ENCODE data around the gene SOST.
"Not testable (repeated sequence)": the region's sequence is repeated elsewhere in the genome, so short reads cannot be mapped to it uniquely, and the experiment has no call there.

SOST gene
- 0 reads per million in 3 experiments for total RNA-seq

DNA sequence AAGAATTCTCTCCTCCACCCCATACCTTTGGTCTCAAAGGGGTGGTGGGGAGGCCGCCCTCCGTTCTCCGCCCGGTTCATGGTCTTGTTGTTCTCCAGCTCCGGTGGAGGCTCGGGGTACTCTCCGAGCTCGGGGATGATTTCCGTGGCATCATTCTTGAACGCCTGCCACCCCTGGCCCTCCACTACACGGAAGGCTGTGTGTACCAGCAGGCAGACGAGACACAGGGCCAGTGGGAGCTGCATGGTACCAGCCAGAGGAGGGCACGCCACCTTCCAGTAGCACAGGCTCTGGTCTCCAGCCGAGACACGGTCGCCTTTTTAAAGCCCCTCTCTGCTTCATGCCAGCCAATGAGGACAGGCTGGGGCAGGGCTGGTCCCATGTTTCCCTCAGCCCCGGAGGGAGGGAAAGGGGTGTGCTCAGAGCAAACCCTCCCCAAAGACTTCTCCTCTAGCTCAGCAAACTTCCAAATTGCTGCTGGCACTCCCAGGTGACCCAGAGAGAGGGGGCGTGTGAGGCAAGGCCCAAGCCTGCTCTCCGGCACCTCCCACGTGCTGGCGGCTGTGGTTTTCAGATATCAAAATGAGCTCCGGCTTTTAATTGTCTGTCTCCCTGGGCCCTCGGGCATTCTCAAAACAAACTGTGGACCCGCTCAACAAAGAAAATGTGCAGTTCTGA is at the start of gene SOST:
Gene SOST (minus strand): TSS at position 295 of the 678 bp plus-strand sequence. CDS start 50 bp downstream, at position 245.
- DNase-seq, result no peak

DNA sequence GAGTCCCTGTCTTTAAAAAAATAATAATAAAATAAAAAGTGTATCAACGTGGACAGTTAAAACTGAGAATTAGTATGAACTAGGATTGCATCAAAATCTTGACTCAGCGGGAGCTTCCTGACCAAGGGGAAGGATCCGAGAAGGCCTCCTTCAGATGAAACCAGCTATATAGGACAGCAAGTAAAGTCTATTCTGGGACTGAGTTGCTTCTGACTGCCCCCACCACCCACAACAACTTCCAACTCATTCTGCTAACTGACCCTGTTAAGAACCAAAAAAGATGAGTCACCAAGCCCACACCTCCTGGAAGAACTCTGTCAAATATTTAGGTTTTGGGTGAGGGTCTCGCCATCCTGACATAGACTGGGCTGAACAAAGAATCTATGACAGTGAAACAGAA is 49.5 kb upstream of the SOST start:
- DNase-seq, result no peak

DNA sequence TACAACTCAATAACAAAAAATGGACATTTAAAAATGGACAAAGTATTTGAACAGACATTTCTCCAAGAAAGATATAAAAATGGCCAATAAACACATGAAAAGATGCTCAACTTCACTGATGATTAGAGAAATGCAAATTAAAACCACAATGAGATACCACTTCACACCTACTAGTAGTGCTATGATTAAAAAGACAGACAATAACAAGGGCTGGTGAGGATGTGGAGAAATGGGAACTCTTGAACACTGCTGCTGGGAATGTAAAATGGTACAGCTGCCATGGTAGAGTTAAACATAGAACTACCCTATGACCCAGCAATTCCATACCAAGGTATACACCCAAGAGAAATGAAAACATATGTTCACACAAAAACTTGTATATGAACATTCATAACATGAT is 46.5 kb upstream of the SOST start:
- DNase-seq, result no peak

DNA sequence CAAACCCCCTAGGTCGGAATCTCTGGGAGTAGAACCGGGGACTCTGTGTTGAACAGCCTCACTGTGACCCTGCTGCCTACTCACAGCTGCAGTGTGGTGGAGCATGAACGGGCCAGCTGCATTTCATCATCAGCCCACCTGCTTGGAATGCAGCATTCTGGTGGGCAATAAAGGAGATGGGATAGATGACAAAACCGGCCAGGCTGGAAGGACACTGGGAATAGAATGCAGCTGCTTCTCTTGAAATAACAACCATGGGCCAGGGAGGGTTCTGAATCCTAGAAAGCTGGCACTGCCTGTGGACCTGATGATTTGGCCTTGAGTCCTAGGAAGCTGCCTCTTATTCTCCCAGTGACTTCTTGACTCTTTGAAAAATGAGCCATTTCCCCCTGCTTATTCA is 45.2 kb upstream of the SOST start:
- DNase-seq, result no peak

DNA sequence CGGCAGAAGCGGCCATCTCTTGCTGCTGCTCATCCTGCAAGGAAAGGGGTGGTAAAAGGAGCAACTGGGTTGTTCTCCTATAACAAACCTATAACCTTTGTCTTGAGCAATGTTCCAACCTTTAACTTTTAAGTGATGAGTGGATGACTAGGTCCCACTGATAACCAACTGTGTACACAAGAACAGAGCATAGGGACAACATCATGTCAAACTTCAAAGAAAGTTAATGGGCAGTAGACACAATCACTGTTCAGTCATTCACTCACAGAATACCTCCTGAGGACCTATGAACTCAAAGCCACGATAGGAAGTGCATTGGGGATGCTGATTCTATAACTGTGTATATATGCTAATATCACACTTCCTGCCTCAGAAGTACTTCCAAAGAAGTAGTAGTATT is 43.3 kb upstream of the SOST start:
- DNase-seq, result no peak

DNA sequence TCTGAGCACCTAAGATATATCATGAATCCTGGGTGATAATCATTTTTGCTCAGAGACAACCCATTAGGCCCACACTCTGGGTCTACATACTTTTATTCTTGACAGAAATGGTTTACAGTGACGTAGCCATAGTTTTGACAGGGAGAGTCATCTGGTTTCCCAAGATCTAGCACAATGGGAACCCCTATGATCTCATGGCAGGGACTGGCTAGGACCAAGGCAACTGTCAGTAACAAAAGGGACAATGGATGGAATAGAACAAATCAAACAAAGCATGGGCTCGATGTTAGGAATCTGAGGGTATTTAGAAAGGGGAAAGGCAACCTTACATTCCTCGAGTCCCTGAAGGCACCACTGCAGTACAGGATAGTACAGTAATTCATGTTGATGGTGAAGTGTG is 42.1 kb upstream of the SOST start:
- no peak for DNase-seq

DNA sequence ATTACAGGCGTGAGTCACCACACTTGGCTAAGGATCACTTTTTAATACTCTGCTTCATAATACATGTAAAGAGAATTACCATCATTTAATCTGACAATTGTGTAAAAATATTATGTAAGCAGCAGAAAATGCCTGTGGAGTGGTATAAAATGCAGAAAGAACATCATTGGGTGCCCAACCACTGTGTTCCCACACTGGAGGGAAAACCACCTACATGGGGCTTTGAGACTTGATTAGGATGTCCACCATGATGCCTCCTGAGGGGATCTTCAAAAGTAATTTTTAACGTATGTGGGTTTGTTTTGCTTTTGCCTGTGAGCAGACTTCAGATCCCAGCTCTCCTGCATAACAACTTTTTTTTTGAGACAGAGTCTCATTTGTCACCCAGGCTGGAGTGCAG is 40.5 kb upstream of the SOST start:
- no peak for DNase-seq

DNA sequence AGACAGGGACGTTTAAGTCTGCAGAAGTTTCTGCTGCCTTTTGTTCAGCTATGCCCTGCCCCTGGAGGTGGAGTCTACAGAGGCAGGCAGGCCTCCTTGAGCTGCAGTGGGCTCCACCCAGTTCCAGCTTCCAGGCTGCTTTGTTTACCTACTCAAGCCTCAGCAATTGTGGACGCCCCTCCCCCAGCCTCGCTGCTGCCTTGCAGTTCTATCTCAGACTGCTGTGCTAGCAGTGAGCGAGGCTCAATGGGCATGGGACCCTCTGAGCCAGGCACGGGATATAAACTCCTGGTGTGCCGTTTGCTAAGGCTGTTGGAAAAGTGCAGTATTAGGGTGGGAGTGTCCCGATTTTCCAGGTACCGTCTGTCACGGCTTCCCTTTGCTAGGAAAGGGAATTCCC is 39.4 kb upstream of the SOST start:
- not testable (repeated sequence) for DNase-seq

DNA sequence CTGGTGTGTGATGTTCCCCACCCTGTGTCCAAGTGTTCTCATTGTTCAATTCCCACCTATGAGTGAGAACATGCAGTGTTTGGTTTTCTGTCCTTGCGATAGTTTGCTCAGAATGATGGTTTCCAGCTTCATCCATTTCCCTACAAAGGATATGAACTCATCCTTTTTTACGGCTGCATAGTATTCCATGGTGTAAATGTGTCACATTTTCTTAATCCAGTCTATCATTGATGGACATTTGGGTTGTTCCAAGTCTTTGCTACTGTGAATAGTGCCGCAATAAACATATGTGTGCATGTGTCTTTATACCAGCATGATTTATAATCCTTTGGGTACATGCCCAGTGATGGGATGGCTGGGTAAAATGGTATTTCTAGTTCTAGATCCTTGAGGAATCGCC is 34.1 kb upstream of the SOST start:
- not testable (repeated sequence) for DNase-seq

DNA sequence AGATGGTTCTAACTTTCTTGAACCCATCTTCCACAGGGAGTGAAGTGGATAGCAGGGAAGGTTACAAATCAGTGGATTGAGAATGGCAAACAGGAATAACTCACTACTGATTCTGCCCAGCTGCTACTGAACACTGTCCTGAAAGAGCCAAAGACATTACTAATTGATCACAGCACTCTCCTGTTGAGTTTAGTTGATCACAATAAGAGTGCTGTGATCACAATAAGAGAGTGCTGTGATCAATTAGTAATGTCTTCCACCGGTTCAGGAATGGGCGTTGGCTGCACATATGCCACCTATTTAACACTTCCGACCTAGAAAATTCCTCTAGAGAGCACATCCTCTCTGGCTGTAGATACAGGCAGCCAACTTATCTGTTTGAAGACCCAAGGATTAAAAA is 33.0 kb upstream of the SOST start:
- peak; percentile 13 for DNase-seq

DNA sequence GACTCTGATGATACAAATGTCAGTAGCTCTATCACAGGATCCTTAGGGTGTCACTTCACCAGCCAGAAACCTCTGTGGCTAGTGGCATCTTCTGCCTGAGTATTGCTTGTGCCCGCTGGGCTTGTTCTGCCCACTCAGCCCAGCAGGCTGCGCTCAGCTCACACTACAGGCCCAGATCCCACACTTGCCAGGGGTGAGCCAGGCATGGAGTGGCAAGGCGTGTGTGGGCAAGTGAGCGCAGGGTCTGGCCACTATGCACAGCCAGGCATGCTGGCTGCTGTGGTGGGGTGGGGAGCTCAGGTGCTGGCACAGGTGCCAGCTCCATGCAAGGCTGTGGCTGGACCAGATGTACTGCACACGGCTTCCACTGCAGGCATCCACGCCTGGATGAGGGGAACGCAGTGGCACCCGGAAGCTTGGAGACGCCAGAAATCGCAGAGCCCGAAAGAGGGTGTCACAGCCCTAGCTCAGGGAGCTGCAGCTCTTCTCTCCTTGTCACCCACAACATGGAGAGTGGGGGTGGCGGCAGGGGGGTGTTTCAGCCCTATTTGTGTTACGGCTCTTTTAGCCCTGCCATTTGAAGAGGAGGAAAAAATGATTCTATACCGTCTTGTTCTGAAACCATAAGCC is 31.8 kb upstream of the SOST start:
- DNase-seq, result no peak

DNA sequence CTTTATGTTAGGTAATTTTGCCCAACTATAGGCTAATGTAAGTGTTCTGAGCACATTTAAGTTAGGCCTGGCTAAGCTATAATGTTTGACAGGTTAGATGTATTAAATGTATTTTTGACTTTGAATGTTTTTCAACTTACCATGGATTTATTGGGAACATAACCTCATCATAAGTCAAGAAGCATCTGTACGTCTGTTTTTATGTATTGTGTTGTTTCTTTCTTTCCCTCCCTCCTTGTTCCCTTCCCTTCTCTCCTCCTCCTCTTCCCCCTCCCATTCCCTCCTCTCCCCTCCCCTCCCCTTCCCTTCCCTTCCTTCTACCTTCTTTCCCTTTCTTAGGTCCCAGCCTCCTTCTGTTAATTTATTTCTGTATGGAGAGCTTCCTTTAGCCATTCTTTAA is 30.9 kb upstream of the SOST start:
- DNase-seq, result no peak

DNA sequence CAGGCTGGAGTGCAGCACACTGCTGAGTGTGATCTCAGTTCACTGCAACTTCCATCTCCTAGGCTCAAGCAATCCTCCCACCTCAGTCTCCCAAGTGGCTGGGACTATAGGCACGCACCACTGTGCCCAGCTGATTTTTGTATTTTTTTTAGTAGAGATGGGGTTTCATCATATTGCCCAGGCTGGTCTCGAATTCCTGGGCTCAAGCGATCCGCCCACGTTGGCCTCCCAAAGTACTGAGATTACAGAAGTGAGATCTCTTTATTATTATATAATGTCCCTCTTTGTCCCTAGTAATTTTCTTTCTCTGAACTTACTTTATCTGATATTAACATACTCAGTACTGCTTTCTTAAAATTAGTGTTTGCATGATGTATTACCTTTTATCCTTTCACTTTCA is 29.9 kb upstream of the SOST start:
- no peak for DNase-seq

DNA sequence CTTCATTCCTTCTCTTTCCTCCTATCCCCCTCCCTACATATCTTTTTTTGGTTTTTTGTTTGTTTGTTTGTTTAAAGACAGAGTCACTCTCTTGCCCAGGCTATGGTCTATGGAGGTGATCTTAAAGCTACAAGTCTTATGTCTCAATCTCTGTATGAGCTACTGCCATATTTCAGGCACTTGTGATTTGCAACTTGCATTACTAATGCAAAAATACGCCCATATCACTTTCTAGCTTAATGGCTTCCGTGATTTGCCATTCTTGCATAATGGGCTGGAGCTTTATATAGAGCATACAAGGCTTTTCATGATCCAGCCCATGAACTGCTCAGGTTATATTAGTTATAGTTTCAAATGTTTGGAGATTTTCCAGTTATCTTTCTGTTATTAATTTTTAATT is 29.1 kb upstream of the SOST start:
- DNase-seq, result no peak

DNA sequence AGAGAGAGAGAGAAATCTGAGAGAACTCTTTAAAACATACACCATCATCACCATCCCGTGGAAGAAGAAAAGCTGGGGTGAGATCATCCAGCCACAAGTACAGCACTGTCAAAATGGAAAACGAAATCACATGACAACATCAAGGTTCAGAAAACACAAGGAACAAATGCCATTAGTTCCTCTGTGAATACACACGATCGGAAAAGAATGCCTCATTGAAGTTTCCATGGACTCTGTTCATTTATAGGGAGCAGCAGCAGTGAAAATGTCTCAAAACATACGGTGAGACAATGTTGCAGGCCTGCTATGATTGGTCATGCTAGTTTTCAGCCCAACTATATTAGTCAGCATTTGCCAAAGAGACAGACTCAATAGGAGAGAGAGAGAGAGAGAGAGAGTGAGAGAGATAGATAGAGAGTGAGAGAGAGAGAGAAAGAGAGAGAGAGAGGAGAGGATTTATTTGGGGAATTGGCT is 26.1 kb upstream of the SOST start:
- no peak for DNase-seq

DNA sequence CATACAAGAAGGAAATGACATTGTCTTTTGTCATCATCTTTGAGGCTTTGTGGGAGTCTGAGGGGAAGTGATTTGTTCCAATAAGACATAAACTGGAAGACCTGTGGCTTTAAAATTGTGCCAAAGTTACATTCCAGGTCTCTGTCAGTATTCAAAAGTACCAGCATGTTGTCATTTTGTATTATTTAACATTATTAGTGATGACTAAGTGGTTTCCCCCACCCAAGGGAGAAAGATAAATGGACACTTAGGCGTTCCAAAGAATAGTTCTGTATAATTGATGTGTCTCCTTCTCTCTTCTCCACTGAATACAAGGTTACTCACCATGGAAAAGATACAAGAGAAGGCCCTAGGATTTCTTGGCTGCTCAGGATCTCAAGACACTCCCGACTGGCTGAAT is 25.5 kb upstream of the SOST start:
- no peak for DNase-seq

DNA sequence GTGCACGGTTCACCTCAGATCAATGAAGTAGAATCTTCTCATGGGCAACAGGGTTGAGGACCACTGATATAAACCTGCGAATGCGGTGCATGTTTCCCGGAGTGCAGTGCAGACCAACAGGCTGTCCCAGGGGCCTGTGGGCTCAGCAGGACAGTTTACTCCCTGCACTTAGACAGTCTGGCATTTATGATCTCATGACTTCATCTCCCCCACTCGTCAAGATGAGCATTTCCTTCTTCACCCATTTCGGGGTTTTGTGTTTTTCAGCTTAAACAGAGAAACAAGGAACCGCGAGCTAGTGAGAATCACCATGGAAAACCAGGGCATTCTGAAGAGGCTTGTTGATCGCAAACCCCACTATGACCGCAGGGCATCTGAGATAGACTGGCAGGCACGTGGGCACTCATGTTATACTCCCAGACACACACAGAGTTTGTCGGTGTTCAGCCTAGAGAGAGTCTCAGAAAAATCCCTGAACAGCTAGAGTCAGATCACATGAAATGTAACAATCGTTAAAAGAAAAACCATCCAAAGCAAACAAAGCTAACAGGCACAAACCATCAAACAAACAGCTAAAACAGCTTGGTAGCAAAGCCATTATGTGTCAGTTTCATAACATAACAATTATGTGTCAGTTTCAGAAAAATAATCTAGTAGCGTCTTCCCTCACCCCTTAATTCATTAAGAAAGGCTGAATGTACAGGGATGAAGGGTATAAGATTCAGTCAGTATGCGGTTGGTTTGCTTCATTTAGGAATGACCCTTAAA is 24.5 kb upstream of the SOST start:
- DNase-seq, result no peak

DNA sequence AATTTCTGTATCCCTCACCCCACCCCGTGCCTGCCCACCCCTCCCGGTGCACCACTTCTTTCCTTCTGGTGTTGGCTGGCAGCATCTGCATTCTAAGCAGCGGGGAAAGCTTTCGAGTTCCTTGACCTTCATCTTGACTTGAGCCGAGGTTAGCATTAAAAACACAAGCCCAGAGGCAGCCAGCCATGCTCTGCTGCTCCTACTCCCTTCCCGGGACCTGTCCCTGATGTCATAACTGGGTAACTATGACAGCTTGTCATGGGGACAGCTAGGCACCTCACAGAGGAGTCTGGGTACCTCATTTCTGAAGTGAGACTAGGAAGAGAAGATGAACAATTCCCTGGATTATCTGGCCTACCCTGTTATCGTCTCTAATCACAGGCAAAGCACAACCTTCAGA is 21.5 kb upstream of the SOST start, which contains the start of gene CFAP97D1:
Gene CFAP97D1 (plus strand): TSS at position 301 of the 400 bp plus-strand sequence. CDS start 28 bp downstream, at position 329.
- no peak for DNase-seq

DNA sequence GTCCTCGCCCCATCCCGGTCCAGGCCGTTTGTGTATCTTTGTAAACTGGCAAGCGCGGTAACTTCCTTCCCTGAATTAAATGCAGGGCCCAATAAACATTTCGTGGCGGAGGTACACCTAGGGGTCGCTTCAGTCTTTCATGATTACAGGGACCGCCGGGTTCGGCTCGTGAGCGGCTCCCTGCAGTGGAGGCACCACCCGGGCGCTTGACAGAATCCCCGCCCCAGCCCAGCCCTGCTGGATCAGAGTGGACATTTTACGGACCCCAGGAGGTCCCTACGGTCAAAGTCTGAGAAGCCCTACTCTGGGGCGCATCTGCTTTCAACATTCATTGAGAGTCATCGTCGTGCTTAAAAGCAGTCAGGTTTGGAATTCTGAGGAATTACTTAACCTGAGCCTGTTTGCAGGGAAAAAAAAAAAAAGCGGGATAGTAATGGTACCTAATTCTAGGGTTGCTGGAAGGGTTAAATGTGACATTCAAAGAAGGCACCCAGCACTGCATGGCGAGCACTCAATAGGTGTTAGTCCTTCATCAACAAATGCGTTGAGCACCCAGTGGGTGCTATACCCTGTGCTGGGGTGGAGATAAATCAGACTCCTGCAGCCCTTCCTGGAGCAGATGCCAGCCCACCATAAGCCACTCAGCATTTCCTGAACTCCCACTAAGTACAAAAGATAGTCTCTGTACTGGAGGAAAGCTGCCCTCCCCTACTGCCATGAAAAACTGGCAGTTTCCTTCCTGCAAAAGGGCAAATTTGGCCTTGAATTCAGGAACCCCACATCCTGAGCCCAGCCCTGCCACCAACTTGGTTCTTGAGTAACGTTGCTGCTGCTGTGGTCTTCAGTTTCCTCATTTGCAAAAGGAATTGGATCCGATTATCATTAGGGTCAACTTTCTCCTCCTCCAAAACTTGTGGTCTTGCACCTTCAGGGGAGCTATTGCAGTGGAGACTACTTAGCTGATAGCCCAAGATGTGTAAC is 20.8 kb upstream of the SOST start:
- no peak for DNase-seq

DNA sequence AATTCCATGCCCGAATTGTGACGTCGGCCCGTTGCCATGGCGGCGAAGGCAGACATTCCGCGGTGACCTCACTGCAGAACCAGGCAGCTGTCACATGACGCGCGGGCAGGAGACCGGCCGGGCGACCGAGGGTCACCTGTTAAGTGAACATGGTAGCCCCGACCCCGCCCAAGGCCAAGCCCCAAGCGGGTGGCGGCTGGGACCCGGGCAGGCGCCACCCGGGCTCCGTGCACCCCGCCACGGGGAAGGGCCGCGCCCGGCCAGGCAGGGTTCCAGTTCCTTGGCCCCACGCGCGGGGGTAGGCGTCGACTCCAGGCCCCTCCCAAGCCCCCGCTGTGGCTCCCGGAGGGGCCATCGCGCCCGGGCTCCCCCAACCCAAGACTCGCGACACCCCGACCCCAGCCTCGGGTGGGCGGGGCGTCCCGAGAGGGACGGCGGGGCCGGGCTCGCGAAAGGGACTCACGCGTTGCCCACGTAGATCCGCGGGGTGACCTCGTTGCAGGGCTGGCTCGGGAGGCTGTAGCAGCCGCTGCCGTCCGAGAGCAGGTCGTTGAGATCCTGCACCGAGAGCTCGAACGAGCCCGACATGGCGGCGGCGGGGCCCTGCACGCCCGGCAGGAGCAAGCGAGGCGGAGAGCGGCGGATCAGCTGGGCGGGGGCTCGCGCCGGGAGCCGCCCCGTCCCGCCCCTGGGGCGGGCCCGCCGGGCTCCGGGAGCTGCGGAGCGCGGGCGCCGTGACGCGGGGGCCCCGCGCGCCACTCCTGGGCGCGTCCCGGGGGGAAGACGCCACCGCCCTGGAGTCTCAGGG is 19.9 kb upstream of the SOST start, which contains the start of gene DUSP3:
Gene DUSP3 (minus strand): TSS at position 641 of the 808 bp plus-strand sequence. CDS start 53 bp downstream, at position 588.
- peak; percentile 71 for DNase-seq

All from central memory CD4-positive, alpha-beta T cell (primary cell).